ENCODE data around the gene DBR1. TPM values are rescaled to one million over a fixed set of nuclear protein-coding genes. Genes with fewer than 3 reads are reported as not detected.
A peak's percentile ranks its signal among the peaks of the same experiment; 100 is the strongest.

DBR1 gene
- total and polyA plus RNA-seq, 9 of the 15 experiments (the other 6 are each of a cell fraction or from before 2014, with no cell fraction given): 2.7 to 14.1 (median 10.9) TPM

DNA sequence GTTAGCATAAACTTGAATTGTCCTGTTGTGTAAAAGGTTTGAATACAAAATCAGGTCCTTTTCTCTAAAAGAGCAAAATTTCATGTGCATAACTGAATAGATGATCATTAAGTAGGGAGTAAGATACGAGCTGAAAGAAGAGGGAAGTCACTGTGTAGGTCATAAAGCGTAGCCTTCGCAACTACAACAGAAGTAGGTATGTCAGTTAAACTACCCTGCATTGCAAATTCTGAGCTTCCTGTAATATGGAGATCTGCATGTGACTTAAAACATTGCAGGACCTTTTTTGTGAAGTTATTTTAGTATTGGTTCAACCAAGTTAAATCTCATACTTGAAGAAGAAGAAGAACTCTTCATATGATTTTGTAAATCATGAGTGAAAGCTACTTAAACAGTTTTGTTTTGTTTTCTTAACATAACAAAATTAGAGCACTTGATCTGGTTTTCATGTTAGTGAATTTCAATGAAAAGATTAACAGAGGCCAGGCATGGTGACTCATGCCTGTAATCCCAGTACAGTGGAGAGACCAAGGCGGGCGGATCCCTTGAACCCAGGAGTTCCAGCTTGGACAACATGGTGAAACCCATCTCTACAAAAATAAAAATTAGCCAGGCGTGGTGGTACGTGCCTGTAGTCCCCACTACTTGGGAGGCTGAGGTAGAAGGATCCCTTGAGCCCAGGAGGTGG, 38.8 kb upstream of the DBR1 start:
- H4K20me1 ChIP-seq (replicated peaks; ENCODE audit: control insufficient read depth, insufficient read depth, low read length): no peaks in the 10 kb centered on the region
- intact Hi-C loops (cut with micrococcal nuclease) (no loop called here), in situ Hi-C loops (cut with MboI) (no loop called here)
- DNase-seq (ENCODE audit: extremely low read depth in 1 of 4, low spot score in 3 of 4) (peak in 1 of 4 experiments; percentile 7), FAIRE-seq (no peak), ATAC-seq (peak; percentile 69)
- H3K27me3 ChIP-seq (ENCODE audit: control insufficient read depth in 2 of 2, insufficient read depth in 2 of 2, low read length in 2 of 2): no peaks in the 10 kb centered on the region
- no TSS peak for BruUV-seq (replicated peaks)
- 58% methylated on average over 6 of the region's 7 CpGs for WGBS (ENCODE audit: insufficient coverage, low coverage, missing lambda C conversion rate)
- no peaks in the 10 kb centered on the region for H3K9me3 ChIP-seq (replicated peaks; ENCODE audit: control insufficient read depth, insufficient read depth, low read depth, low read length)
- H3K4me2 ChIP-seq (ENCODE audit: insufficient read depth, low read length): no peak overlapping the region
- no peaks in the 10 kb centered on the region for H3K9me1 ChIP-seq (ENCODE audit: control insufficient read depth, insufficient read depth, low read length)
- H3K79me2 ChIP-seq (ENCODE audit: control insufficient read depth, insufficient read depth, low read length): peaks cover 85% of the 10 kb centered on the region
- ChIA-PET POLR2A (no interaction called here), CTCF (ENCODE audit: low intra/inter-chr PET ratio) (no interaction called here)
- H3K4me3 ChIP-seq: no peak overlapping the region
- H3K4me1 ChIP-seq (replicated peaks in 1 of 2; ENCODE audit: control insufficient read depth in 2 of 2, insufficient read depth in 2 of 2, low read length in 2 of 2): peaks cover 0 to 3% of the 10 kb centered on the region in 2 experiments; a peak in 2 of 5 replicates
- no peak overlapping the region for H3K27ac ChIP-seq (ENCODE audit: extremely low read depth, low read depth, low read length)
- peaks cover 42% of the 10 kb centered on the region for H3K36me3 ChIP-seq (ENCODE audit: control insufficient read depth, insufficient read depth, low read length)
- no peak overlapping the region for H2AFZ ChIP-seq (ENCODE audit: low read depth, low read length)
- no peak overlapping the region for H3K9ac ChIP-seq (ENCODE audit: insufficient read depth in 1 of 2, low read depth in 2 of 2, low read length in 2 of 2)
- TF ChIP-seq ILF3 (IDR thresholded peaks at IDR 0.05; ENCODE audit: borderline replicate concordance): no peak
- TF ChIP-seq MXI1 (IDR thresholded peaks at IDR 0.05; ENCODE audit: low read depth, low read length): no peak
- no peak for TF ChIP-seq NFRKB (IDR thresholded peaks at IDR 0.05; ENCODE audit: low read depth)
- no peak for TF ChIP-seq ZNF354B (CRISPR knock-in tag; IDR thresholded peaks at IDR 0.05)
- TF ChIP-seq U2AF2 (optimal IDR thresholded peaks at IDR 0.05; ENCODE audit: low read depth, low read length): no peak
- TF ChIP-seq DMBX1 (CRISPR knock-in tag; IDR thresholded peaks at IDR 0.05; ENCODE audit: borderline replicate concordance): no peak
- TF ChIP-seq PURB (CRISPR knock-in tag; IDR thresholded peaks at IDR 0.05; ENCODE audit: low read depth): no peak
- no peak for TF ChIP-seq SNRNP70 (optimal IDR thresholded peaks at IDR 0.05; ENCODE audit: low read depth, low read length)
- TF ChIP-seq CBX3 (IDR thresholded peaks at IDR 0.05; ENCODE audit: borderline replicate concordance in 1 of 2, low read length in 2 of 2): no peak
- TF ChIP-seq SMAD3 (CRISPR knock-in tag; conservative IDR thresholded peaks at IDR 0.05): no peak
- TF ChIP-seq KAT8 (IDR thresholded peaks at IDR 0.05; ENCODE audit: low read depth): no peak
- no peak for TF ChIP-seq HDAC1 (IDR thresholded peaks at IDR 0.05)
- TF ChIP-seq, protein P1, sequence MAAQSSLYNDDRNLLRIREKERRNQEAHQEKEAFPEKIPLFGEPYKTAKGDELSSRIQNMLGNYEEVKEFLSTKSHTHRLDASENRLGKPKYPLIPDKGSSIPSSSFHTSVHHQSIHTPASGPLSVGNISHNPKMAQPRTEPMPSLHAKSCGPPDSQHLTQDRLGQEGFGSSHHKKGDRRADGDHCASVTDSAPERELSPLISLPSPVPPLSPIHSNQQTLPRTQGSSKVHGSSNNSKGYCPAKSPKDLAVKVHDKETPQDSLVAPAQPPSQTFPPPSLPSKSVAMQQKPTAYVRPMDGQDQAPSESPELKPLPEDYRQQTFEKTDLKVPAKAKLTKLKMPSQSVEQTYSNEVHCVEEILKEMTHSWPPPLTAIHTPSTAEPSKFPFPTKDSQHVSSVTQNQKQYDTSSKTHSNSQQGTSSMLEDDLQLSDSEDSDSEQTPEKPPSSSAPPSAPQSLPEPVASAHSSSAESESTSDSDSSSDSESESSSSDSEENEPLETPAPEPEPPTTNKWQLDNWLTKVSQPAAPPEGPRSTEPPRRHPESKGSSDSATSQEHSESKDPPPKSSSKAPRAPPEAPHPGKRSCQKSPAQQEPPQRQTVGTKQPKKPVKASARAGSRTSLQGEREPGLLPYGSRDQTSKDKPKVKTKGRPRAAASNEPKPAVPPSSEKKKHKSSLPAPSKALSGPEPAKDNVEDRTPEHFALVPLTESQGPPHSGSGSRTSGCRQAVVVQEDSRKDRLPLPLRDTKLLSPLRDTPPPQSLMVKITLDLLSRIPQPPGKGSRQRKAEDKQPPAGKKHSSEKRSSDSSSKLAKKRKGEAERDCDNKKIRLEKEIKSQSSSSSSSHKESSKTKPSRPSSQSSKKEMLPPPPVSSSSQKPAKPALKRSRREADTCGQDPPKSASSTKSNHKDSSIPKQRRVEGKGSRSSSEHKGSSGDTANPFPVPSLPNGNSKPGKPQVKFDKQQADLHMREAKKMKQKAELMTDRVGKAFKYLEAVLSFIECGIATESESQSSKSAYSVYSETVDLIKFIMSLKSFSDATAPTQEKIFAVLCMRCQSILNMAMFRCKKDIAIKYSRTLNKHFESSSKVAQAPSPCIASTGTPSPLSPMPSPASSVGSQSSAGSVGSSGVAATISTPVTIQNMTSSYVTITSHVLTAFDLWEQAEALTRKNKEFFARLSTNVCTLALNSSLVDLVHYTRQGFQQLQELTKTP (IDR thresholded peaks at IDR 0.05; ENCODE audit: low read depth in 1 of 2, partially characterized antibody in 2 of 2): no peak
- no peak for TF ChIP-seq SIX5 (IDR thresholded peaks at IDR 0.05; ENCODE audit: borderline replicate concordance in 1 of 2, insufficient read depth in 1 of 2, low read depth in 1 of 2, low read length in 2 of 2)
- no peak for TF ChIP-seq FIP1L1 (IDR thresholded peaks at IDR 0.05; ENCODE audit: low read depth, low read length, poor library complexity, severe bottlenecking)
- TF ChIP-seq ZNF668 (CRISPR knock-in tag; IDR thresholded peaks at IDR 0.05): no peak
- TF ChIP-seq ZNF766 (CRISPR knock-in tag; conservative IDR thresholded peaks at IDR 0.05): no peak
- TF ChIP-seq MIER1 (IDR thresholded peaks at IDR 0.05; ENCODE audit: low read depth): no peak
- no peak for TF ChIP-seq SIN3B (IDR thresholded peaks at IDR 0.05; ENCODE audit: low read depth)
- TF ChIP-seq RBM17 (IDR thresholded peaks at IDR 0.05; ENCODE audit: borderline replicate concordance, low read depth, low read length): no peak
- TF ChIP-seq EGR1 (conservative IDR thresholded peaks at IDR 0.05): no peak

Data from K562 (cell line).